ENCODE measurements around the gene INSL3.

- TF ChIP-seq CTCF (conservative IDR thresholded peaks at IDR 0.05): no peak
- no peak for TF ChIP-seq EZH2 (IDR thresholded peaks at IDR 0.05; ENCODE audit: low read depth)
These were observed 42.3 kb upstream of the INSL3 start for GRCh38 chr19:17863520-17864182.

Data from PC-9 (cell line).